ENCODE results near the gene VN1R5.

GRCh38 chr1:247293047-247293446, 37.2 kb downstream of the VN1R5 start:
- TF ChIP-seq POLR2A (IDR thresholded peaks at IDR 0.05) (no peak), CTCF (IDR thresholded peaks at IDR 0.05) (no peak)
